K562 (cell line): ENCODE data around the gene SIGLEC1. TPM values are rescaled to one million over a fixed set of nuclear protein-coding genes. Genes with fewer than 3 reads are reported as not detected.
A peak's percentile ranks its signal among the peaks of the same experiment; 100 is the strongest.

Source experiments
- ARID2 ChIP-seq: fragments of 450-650 bp; IDR thresholded peaks from 2 replicates; pipeline ENCODE4 v1.6.1; 2017; ENCODE audit warnings: antibody characterized with exemption, mild to moderate bottlenecking
- ASH1L ChIP-seq: fragments of 450-650 bp; IDR thresholded peaks from 2 replicates; pipeline ENCODE4 v1.6.1; 2018; ENCODE audit warnings: borderline replicate concordance, mild to moderate bottlenecking, low read depth; ENCODE audit not compliant: partially characterized antibody
- CBFA2T2 ChIP-seq: fragments of 450-650 bp; conservative IDR thresholded peaks from 2 replicates; pipeline ENCODE4 v1.6.1; 2017; ENCODE audit warnings: mild to moderate bottlenecking
- CC2D1A ChIP-seq: fragments of 450-650 bp; IDR thresholded peaks from 2 replicates; pipeline ENCODE4 v1.6.1; 2017; ENCODE audit warnings: mild to moderate bottlenecking
- CHD7 ChIP-seq: fragments of 200-600 bp; sonication (generic); IDR thresholded peaks from one replicate; pipeline ENCODE4 v1.6.1; 2012; ENCODE audit warnings: mild to moderate bottlenecking, low read depth, low read length, inconsistent platforms
- CTBP1 ChIP-seq: fragments of 450-650 bp; IDR thresholded peaks from 2 replicates; pipeline ENCODE4 v1.6.1; 2016; ENCODE audit warnings: borderline replicate concordance
- E2F5 ChIP-seq: sonication (generic); formaldehyde crosslinking; IDR thresholded peaks from 2 replicates; pipeline ENCODE4 v1.8.0; 2022; ENCODE audit warnings: mild to moderate bottlenecking, missing genetic modification reagents
- NFRKB ChIP-seq: fragments of 450-650 bp; IDR thresholded peaks from 2 replicates; pipeline ENCODE4 v1.6.1; 2016; ENCODE audit warnings: low read depth
- PTBP1 ChIP-seq: fragments of 200-400 bp; formaldehyde crosslinking; IDR thresholded peaks from 2 replicates; pipeline ENCODE4 v1.6.1; 2017; ENCODE audit warnings: low read depth, low read length
- RBFOX2 ChIP-seq: fragments of 200-400 bp; formaldehyde crosslinking; IDR thresholded peaks from 2 replicates; pipeline ENCODE4 v1.6.1; 2017; ENCODE audit warnings: low read depth, mild to moderate bottlenecking, low read length, moderate library complexity
- TEAD4 ChIP-seq, 2 experiments: sonication (generic) in 1 of 2; formaldehyde crosslinking in 1 of 2; IDR thresholded peaks; 2 replicates each; pipeline versions ENCODE4 v1.6.1 to v1.8.0; 2012 to 2022; ENCODE audit warnings: borderline replicate concordance in 1 of 2, inconsistent platforms in 1 of 2, low read length in 1 of 2, mild to moderate bottlenecking in 1 of 2, missing genetic modification reagents in 1 of 2
- TFAM ChIP-seq: fragments of 250-450 bp; sonication (Bioruptor Pico); conservative IDR thresholded peaks from 2 replicates; pipeline ENCODE4 v1.5.0; 2021; ENCODE audit warnings: mild to moderate bottlenecking, moderate library complexity
- TRIM28 ChIP-seq: fragments of 450-650 bp; IDR thresholded peaks from 2 replicates; pipeline ENCODE4 v1.6.1; 2017
- XRCC3 ChIP-seq: fragments of 450-650 bp; IDR thresholded peaks from 2 replicates; pipeline ENCODE4 v1.6.1; 2017; ENCODE audit warnings: mild to moderate bottlenecking, moderate library complexity
- polyA plus RNA-seq, 8 experiments: library from polyadenylated mRNA; depleted of rRNA in 4 of 8; stranded (reverse) in 5 of 8; unstranded in 3 of 8; fragments of >200 nt; fragmentation: Nextera tagmentation in 2 of 8; fragmentation: Illumina TruSeq in 1 of 8; extraction: Ambion mirVana in 2 of 8; extraction: Trizol in 1 of 8; gene quantifications; 2 replicates each; pipeline versions ENCODE4 v1.2.1 to v1.2.3, GENCODE V29; 2011 to 2014; ENCODE audit warnings: inconsistent platforms in 1 of 8, missing spikeins in 1 of 8
- total RNA-seq, 7 experiments: library from RNA; depleted of rRNA in 6 of 7; stranded (reverse); fragments of >200 nt in 6 of 7; fragmentation: Illumina TruSeq in 2 of 7; extraction: Trizol in 2 of 7; gene quantifications; 2 replicates each; pipeline versions ENCODE4 v1.2.1 to v1.2.3, GENCODE V29; 2011 to 2021; ENCODE audit warnings: low replicate concordance in 1 of 7
- TF ChIP-seq, protein P1 (sequence below): fragments of 250-450 bp; sonication (Bioruptor Pico); IDR thresholded peaks from 2 replicates; pipeline ENCODE4 v1.5.0; 2020; ENCODE audit warnings: mild to moderate bottlenecking

Gene SIGLEC1
- total and polyA plus RNA-seq, 9 of the 15 experiments (the other 6 are each of a cell fraction or from before 2014, with no cell fraction given), result 0.05 to 0.07 TPM; not detected in 7

- TF ChIP-seq CHD7 (no peak), TEAD4 (IDR thresholded peaks at IDR 0.05; ENCODE audit: low read length) (no peak), TEAD4 (CRISPR knock-in tag; IDR thresholded peaks at IDR 0.05; ENCODE audit: borderline replicate concordance) (no peak), XRCC3 (no peak), RBFOX2 (no peak), ARID2 (no peak), E2F5 (CRISPR knock-in tag) (no peak), TFAM (no peak), CTBP1 (peak; percentile 27; the same call in 1 of the 2 replicates), CBFA2T2 (no peak), NFRKB (no peak), PTBP1 (no peak), CC2D1A (peak; percentile 44; the same call in 1 of the 2 replicates), TRIM28 (no peak), ASH1L (no peak)
- TF ChIP-seq, protein P1, sequence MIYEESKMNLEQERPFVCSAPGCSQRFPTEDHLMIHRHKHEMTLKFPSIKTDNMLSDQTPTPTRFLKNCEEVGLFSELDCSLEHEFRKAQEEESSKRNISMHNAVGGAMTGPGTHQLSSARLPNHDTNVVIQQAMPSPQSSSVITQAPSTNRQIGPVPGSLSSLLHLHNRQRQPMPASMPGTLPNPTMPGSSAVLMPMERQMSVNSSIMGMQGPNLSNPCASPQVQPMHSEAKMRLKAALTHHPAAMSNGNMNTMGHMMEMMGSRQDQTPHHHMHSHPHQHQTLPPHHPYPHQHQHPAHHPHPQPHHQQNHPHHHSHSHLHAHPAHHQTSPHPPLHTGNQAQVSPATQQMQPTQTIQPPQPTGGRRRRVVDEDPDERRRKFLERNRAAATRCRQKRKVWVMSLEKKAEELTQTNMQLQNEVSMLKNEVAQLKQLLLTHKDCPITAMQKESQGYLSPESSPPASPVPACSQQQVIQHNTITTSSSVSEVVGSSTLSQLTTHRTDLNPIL (CRISPR knock-in tag), result no peak
These were observed 3.9 kb upstream of the SIGLEC1 start (continued) for GRCh38 chr20:3716195-3716834.
